Measurements from ENCODE around the gene PHF24.
A peak's percentile ranks its signal among the peaks of the same experiment; 100 is the strongest.

PHF24 gene

DNA sequence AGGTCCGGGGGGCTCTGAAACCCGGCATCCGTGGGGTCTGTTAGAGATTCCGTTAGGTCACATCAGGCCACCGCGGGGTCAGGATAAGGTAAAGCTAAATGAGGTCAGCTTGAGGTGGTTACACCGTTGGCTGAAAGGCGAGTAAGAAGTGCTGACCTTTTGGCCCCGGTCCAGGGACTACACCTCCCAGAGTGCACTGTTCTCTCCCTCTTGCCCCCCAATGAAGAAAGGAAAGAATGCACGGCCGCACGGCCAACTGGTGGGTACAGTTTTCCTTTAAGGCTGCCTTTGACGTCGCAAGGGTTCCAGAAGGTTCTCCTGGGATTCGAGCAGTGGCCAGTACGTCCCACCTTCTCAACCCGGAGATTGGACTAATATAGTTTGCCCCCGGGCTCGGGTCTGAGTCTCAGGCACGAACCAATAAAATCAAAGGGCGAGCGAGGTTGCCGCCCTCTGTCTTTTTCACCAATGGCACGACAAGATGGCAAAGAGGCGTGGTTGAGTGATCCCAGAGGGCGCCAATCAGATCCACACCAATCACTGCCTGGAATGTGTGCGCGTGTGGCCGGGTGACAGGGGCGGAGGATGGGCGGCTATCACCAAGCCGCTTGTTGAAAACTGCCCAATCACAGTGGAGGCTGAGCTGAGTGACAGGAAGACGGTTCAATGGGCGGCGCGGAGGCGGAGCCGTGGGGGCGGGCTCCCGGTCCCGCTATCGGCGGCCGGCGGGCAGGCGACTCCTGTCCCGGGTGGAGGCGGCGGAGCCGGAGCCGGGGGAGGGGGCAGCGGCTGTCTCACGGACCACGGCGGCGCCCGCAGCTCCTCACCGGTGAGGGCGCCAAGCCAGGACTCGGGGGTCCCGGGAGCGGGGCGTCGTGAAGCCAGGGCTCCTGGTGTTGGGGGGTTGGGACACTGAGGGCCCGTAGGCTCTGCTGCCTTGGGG lies 31.2 kb downstream of the PHF24 start, which contains the start of gene DNAJB5:
Gene DNAJB5 (plus strand): TSS at position 743 of the 943 bp plus-strand sequence. CDS start 886 bp downstream, outside the sequence.
- Mint-ChIP-seq H3K27ac (peak within 1 kb of the TSS; percentile 98), H3K27me3 (no peaks in the 10 kb centered on the region), H3K4me3 (peak within 1 kb of the TSS; percentile 85), H3K36me3 (ENCODE audit: low read depth) (no peaks in the 10 kb centered on the region), H3K4me1 (ENCODE audit: low read depth) (peaks cover 84% of the 10 kb centered on the region), H3K9me3 (no peaks in the 10 kb centered on the region)
- peak; percentile 99 for DNase-seq

GRCh38 chr9:34989946-34990635 lies 32.0 kb downstream of the PHF24 start:
- peak overlapping the region; percentile 85 for H3K4me3 Mint-ChIP-seq
- no peaks in the 10 kb centered on the region for H3K9me3 Mint-ChIP-seq
- peak; percentile 61 for DNase-seq
- peak overlapping the region; percentile 64 for H3K27ac Mint-ChIP-seq
- H3K27me3 Mint-ChIP-seq = no peaks in the 10 kb centered on the region
- no peaks in the 10 kb centered on the region for H3K36me3 Mint-ChIP-seq (ENCODE audit: low read depth)
- peaks cover 79% of the 10 kb centered on the region for H3K4me1 Mint-ChIP-seq (ENCODE audit: low read depth)

- Mint-ChIP-seq H3K27ac (peak overlapping the region; percentile 27), H3K4me3 (peak overlapping the region; percentile 85)
These were observed 33.0 kb downstream of the PHF24 start for GRCh38 chr9:34990908-34991606.

DNA sequence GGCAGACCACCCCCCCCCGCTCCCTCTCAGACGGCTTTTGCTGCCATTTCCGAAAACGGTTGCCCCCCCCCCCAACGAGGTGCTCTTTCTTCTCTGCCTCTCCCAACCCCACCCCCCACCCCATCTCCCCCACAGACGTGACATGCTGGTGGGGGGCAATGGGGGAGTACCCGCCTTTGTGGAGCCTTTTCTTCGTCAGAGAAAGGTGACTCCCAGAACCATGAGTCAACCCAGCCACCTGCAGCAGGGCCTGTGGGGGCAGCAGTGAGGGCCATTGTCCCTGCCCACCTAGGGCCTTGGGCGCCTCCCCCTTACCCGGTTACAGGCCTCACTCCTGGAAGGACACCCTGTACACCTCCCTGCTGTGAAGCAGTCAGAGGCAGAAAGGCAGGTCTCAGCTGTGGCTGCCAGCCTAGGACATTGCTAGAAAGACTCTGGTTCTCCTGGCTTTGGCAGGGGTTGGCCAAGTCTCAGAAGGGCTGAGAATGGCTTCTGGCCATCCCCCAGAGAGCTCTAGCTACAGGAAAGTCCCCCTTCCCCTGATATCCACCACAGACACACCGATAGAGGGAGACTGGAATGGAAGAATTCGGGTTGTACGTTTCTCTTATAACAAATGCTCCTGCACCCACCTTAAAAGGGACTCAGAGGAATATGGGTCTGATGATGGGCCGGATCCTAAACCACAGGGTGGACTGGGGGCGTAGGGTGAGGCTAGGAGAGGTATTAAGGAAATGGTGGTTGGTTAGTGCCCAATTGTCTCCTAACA lies 33.7 kb downstream of the PHF24 start:
- peaks cover 65% of the 10 kb centered on the region for H3K4me1 Mint-ChIP-seq (ENCODE audit: low read depth)
- peak overlapping the region; percentile 89 for H3K27ac Mint-ChIP-seq

More at GRCh38 chr9:34990908-34991606, 33.0 kb downstream of the PHF24 start:
- DNase-seq = no peak
- peaks cover 5% of the 10 kb centered on the region for H3K36me3 Mint-ChIP-seq (ENCODE audit: low read depth)
- H3K27me3 Mint-ChIP-seq = no peaks in the 10 kb centered on the region
- peaks cover 72% of the 10 kb centered on the region for H3K4me1 Mint-ChIP-seq (ENCODE audit: low read depth)
- no peaks in the 10 kb centered on the region for H3K9me3 Mint-ChIP-seq

DNA sequence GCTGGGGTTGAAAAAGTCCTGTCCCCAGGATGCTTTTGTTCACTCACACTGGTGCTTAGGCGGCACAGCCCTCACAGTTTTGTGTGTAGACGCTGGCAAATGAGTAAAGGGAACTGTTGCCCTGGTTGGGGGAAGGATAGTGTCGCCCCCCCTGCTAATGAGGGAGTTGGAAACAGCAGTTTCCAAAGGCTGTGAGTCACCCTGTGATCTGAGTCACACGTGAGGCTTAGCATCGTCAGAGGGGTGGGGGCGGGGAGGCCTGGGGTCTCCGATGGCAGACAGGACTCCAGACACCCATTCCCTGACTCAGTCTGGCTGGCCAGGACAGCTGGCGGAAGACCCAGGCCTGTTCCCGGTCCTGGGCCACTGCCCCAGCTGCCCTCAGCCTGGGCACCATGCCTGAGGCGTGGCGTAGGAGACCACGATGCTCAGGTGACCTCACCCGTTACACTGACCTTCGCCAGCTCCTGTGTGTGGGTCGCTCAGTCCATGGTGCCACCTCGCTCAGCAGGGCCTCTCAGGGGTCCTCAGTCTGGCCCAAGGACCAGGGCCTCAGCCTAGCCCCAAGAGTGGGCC lies 34.4 kb downstream of the PHF24 start:
- Mint-ChIP-seq H3K27me3 (no peaks in the 10 kb centered on the region), H3K4me3 (peak overlapping the region; percentile 49), H3K36me3 (ENCODE audit: low read depth) (peaks cover 17% of the 10 kb centered on the region), H3K9me3 (no peaks in the 10 kb centered on the region), H3K4me1 (ENCODE audit: low read depth) (peaks cover 59% of the 10 kb centered on the region), H3K27ac (peak overlapping the region; percentile 89)
- DNase-seq = peak; percentile 74

More for the DNA sequence above, 33.7 kb downstream of the PHF24 start:
- no peaks in the 10 kb centered on the region for H3K27me3 Mint-ChIP-seq
- no peaks in the 10 kb centered on the region for H3K9me3 Mint-ChIP-seq
- peaks cover 12% of the 10 kb centered on the region for H3K36me3 Mint-ChIP-seq (ENCODE audit: low read depth)
- H3K4me3 Mint-ChIP-seq = peak overlapping the region; percentile 49
- DNase-seq = peak; percentile 53

GRCh38 chr9:34993502-34994259 lies 35.6 kb downstream of the PHF24 start:
- H3K27ac Mint-ChIP-seq = peak overlapping the region; percentile 89

GRCh38 chr9:34994260-34994899 lies 36.3 kb downstream of the PHF24 start:
- Mint-ChIP-seq H3K27me3 (no peaks in the 10 kb centered on the region), H3K4me3 (no peak overlapping the region), H3K9me3 (no peaks in the 10 kb centered on the region), H3K4me1 (ENCODE audit: low read depth) (peaks cover 53% of the 10 kb centered on the region), H3K36me3 (ENCODE audit: low read depth) (peaks cover 19% of the 10 kb centered on the region), H3K27ac (peak overlapping the region; percentile 78)
- no peak for DNase-seq

More at GRCh38 chr9:34993502-34994259, 35.6 kb downstream of the PHF24 start:
- DNase-seq = peak; percentile 46
- Mint-ChIP-seq H3K4me3 (no peak overlapping the region), H3K36me3 (ENCODE audit: low read depth) (peaks cover 19% of the 10 kb centered on the region), H3K4me1 (ENCODE audit: low read depth) (peaks cover 59% of the 10 kb centered on the region), H3K9me3 (no peaks in the 10 kb centered on the region), H3K27me3 (no peaks in the 10 kb centered on the region)

GRCh38 chr9:34994900-34995669 lies 37.0 kb downstream of the PHF24 start:
- Mint-ChIP-seq H3K36me3 (ENCODE audit: low read depth) (peaks cover 19% of the 10 kb centered on the region), H3K4me1 (ENCODE audit: low read depth) (peaks cover 51% of the 10 kb centered on the region), H3K9me3 (no peaks in the 10 kb centered on the region), H3K27me3 (no peaks in the 10 kb centered on the region), H3K27ac (no peak overlapping the region), H3K4me3 (no peak overlapping the region)
- DNase-seq = no peak

DNA sequence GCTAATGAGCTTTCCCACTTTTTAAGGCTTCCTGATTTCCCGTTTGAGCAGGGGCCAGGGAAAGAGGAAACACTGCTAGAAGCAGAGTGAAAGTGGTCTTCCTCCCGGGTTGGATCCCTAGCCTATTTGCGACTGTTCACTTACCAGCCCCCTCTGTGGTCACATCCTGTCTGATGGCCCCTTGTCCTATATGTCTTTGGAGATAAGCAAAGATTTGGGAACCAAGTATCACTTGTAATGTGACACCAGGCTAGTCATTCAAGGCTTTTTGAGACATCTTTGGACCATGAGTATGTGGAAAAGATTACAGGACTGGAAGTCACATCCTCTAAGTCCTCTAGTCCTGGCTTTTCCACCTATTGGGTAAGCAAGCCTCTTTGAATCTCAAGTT lies 37.6 kb downstream of the PHF24 start:
- DNase-seq = no peak
- H3K27ac Mint-ChIP-seq = no peak overlapping the region
- no peaks in the 10 kb centered on the region for H3K9me3 Mint-ChIP-seq
- no peaks in the 10 kb centered on the region for H3K27me3 Mint-ChIP-seq
- H3K36me3 Mint-ChIP-seq (ENCODE audit: low read depth) = peaks cover 21% of the 10 kb centered on the region
- H3K4me1 Mint-ChIP-seq (ENCODE audit: low read depth) = peaks cover 48% of the 10 kb centered on the region
- H3K4me3 Mint-ChIP-seq = no peak overlapping the region

DNA sequence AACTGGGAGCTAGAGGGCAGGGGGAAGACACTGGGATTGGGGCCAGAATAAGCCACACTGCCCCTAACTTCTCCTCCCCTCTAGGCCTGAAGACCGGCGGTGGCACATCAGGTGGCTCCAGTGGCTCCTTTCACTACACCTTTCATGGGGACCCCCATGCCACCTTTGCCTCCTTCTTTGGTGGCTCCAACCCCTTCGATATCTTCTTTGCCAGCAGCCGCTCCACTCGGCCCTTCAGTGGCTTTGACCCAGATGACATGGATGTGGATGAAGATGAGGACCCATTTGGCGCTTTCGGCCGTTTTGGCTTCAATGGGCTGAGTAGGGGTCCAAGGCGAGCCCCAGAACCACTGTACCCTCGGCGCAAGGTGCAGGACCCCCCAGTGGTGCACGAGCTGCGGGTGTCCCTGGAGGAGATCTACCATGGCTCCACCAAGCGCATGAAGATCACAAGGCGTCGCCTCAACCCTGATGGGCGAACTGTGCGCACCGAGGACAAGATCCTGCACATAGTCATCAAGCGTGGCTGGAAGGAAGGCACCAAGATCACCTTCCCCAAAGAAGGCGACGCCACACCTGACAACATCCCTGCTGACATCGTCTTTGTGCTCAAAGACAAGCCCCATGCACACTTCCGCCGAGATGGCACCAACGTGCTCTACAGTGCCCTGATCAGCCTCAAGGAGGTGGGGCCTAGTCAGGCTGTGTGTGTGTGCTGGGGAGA lies 38.3 kb downstream of the PHF24 start:
- Mint-ChIP-seq H3K27me3 (no peaks in the 10 kb centered on the region), H3K36me3 (ENCODE audit: low read depth) (peaks cover 22% of the 10 kb centered on the region), H3K4me1 (ENCODE audit: low read depth) (peaks cover 48% of the 10 kb centered on the region), H3K4me3 (no peak overlapping the region), H3K9me3 (no peaks in the 10 kb centered on the region), H3K27ac (no peak overlapping the region)
- DNase-seq = no peak

- no peaks in the 10 kb centered on the region for H3K9me3 Mint-ChIP-seq
- H3K36me3 Mint-ChIP-seq (ENCODE audit: low read depth) = peaks cover 22% of the 10 kb centered on the region
- peak overlapping the region; percentile 9 for H3K27ac Mint-ChIP-seq
- no peak for DNase-seq
- no peaks in the 10 kb centered on the region for H3K27me3 Mint-ChIP-seq
- H3K4me1 Mint-ChIP-seq (ENCODE audit: low read depth) = peaks cover 50% of the 10 kb centered on the region
- no peak overlapping the region for H3K4me3 Mint-ChIP-seq
These were observed 38.8 kb downstream of the PHF24 start for GRCh38 chr9:34996905-34997279.

Measured in activated T-cell treated with anti-CD3 and anti-CD28 coated beads, Interleukin-2, amount 50 U/mL, for 24 hours (primary cell).